ENCODE data around the gene HOXA3.

GRCh38 chr7:27131390-27131819, 21.0 kb downstream of the HOXA3 start:
- no peak for TF ChIP-seq CTCF (IDR thresholded peaks at IDR 0.05)
- no peak for TF ChIP-seq POLR2A (IDR thresholded peaks at IDR 0.05)
